Left hindlimb (tissue), 1 donor: ENCODE results near the gene NOD2.

Experiments
- DNase-seq: peaks from one replicate; pipeline ENCODE4 v3.0.0-alpha.2; 2018

The NOD2 gene

GRCh38 chr16:50695017-50696000, 1.9 kb downstream of the NOD2 start:
- no peak for DNase-seq

GRCh38 chr16:50696126-50696525, 2.7 kb downstream of the NOD2 start:
- DNase-seq = no peak

GRCh38 chr16:50696575-50697420, 3.4 kb downstream of the NOD2 start:
- no peak for DNase-seq

GRCh38 chr16:50697421-50697715, 4.0 kb downstream of the NOD2 start:
- no peak for DNase-seq

- no peak for DNase-seq
Observed at GRCh38 chr16:50697881-50698767, 4.7 kb downstream of the NOD2 start.

DNA sequence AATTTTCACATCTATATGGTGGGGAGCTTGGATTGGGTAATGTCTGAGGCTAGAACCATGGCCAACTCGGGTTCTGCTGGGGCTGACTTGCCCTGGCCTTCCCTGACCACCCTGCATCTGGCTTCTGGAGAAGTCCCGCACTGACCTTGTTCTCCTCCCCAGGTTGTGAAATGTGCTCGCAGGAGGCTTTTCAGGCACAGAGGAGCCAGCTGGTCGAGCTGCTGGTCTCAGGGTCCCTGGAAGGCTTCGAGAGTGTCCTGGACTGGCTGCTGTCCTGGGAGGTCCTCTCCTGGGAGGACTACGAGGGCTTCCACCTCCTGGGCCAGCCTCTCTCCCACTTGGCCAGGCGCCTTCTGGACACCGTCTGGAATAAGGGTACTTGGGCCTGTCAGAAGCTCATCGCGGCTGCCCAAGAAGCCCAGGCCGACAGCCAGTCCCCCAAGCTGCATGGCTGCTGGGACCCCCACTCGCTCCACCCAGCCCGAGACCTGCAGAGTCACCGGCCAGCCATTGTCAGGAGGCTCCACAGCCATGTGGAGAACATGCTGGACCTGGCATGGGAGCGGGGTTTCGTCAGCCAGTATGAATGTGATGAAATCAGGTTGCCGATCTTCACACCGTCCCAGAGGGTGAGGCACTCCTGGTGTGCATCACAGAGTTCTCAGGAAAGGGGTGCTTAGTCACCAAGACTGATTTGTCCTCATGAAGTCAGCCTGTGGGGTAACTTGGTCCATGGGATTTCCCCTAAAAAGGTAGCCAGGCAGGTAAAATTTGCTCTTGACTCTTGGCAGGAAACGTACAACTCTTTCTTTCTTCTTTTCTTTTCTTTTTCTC, 6.1 kb downstream of the NOD2 start:
- DNase-seq = no peak

- DNase-seq = no peak
Observed at GRCh38 chr16:50702725-50703124, 9.3 kb downstream of the NOD2 start.

DNA sequence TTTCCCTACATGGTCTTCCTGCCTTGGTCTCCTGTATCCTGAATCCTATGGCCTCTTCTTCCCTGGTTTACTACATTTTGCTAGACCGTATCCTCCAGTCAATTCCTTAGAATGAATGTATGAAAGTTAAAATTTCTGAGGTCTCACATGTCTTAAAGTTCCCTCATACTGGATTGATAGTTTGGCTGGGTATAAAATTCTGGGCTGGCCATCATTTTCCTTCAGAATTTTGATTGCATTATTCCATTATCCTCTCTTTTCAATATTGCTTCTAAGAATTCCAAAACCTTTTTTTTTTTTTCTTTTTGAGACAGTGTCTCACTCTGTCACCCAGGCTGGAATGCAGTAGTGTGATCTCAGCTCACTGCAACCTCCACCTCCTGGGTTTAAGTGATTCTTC, 10.8 kb downstream of the NOD2 start:
- no peak for DNase-seq

- no peak for DNase-seq
Observed at GRCh38 chr16:50705436-50706110, 12.2 kb downstream of the NOD2 start.

DNA sequence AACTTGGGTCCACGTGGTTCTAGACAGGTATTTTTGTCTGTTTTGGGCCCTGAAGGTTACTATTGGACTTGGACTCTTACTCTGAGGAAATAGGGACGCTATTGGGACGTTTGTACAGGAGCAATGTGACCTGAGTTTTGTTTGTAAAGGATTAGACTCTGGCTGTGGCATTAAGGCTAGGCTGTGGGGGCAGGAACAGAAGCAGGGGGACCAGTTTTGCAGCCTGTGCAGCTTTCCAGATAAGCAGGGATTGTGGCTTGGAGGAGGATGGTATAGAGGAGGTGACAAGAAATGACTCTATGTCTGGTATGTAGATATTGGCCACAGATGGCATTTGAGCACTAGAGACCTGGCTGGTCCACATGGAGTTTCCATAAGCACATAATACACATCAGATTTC, 12.8 kb downstream of the NOD2 start:
- no peak for DNase-seq

GRCh38 chr16:50708373-50709060, 15.1 kb downstream of the NOD2 start:
- DNase-seq = no peak

GRCh38 chr16:50709061-50709684, 15.8 kb downstream of the NOD2 start:
- no peak for DNase-seq

- DNase-seq = no peak
Observed at GRCh38 chr16:50709980-50710379, 16.6 kb downstream of the NOD2 start.

GRCh38 chr16:50711040-50711439, 17.6 kb downstream of the NOD2 start:
- DNase-seq = no peak

GRCh38 chr16:50711862-50712559, 18.6 kb downstream of the NOD2 start:
- DNase-seq = peak; percentile 69

DNA sequence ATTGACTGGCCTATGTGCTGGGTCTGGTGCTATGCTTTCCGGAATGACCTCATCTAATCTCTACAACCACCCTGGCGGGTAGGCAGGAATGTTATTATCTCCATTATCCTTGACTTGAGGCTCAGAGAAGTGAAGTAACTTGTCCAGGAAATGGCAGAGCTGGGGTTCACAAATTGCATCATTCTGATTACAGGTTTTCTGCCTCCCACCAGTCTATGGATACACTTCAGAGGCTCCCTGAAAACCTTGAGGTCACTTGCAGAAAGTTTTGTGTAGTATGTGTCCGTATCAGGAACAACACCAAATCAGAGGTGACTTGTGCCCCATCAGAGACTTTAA, 19.1 kb downstream of the NOD2 start:
- no peak for DNase-seq

GRCh38 chr16:50712956-50713355, 19.6 kb downstream of the NOD2 start:
- no peak for DNase-seq

- DNase-seq = no peak
Observed at GRCh38 chr16:50717091-50717490, 23.7 kb downstream of the NOD2 start.

- DNase-seq = no peak
Observed at GRCh38 chr16:50717494-50717893, 24.1 kb downstream of the NOD2 start.
